ENCODE results near the gene KCNK17.

Gene KCNK17

DNA sequence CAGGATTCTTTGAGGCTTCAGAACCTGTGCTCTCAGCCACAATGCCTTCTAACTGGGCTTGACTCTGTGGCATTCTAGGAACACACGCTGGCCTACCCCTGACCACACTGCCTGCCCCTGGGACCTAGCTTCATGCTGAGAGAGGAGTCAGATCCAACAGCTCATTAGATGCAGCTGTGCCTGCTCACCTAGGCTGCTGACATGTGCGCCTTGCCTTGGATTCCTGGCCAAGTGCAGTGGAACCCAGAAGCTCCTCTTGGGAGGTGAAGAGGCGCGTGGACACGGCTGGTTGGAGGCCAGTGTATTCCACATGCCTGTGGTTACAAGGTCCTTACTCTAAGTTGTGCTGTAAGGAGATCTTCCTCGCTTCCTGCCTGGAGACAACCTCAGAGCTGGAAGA is 33.0 kb upstream of the KCNK17 start:
- Histone ChIP-seq H3K4me1 (ENCODE audit: control insufficient read depth in 1 of 2, insufficient read depth in 1 of 2, low read depth in 1 of 2, low read length in 1 of 2) (no peaks in the 10 kb centered on the region), H3K4me3 (ENCODE audit: low read depth in 1 of 2, low read length in 1 of 2) (no peak overlapping the region), H3K27ac (no peak overlapping the region), H3K27me3 (peaks cover 10% of the 10 kb centered on the region), H3K36me3 (no peaks in the 10 kb centered on the region), H3K9me3 (no peaks in the 10 kb centered on the region)
- TF ChIP-seq, protein P1, sequence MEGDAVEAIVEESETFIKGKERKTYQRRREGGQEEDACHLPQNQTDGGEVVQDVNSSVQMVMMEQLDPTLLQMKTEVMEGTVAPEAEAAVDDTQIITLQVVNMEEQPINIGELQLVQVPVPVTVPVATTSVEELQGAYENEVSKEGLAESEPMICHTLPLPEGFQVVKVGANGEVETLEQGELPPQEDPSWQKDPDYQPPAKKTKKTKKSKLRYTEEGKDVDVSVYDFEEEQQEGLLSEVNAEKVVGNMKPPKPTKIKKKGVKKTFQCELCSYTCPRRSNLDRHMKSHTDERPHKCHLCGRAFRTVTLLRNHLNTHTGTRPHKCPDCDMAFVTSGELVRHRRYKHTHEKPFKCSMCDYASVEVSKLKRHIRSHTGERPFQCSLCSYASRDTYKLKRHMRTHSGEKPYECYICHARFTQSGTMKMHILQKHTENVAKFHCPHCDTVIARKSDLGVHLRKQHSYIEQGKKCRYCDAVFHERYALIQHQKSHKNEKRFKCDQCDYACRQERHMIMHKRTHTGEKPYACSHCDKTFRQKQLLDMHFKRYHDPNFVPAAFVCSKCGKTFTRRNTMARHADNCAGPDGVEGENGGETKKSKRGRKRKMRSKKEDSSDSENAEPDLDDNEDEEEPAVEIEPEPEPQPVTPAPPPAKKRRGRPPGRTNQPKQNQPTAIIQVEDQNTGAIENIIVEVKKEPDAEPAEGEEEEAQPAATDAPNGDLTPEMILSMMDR (IDR thresholded peaks at IDR 0.05) = no peak

DNA sequence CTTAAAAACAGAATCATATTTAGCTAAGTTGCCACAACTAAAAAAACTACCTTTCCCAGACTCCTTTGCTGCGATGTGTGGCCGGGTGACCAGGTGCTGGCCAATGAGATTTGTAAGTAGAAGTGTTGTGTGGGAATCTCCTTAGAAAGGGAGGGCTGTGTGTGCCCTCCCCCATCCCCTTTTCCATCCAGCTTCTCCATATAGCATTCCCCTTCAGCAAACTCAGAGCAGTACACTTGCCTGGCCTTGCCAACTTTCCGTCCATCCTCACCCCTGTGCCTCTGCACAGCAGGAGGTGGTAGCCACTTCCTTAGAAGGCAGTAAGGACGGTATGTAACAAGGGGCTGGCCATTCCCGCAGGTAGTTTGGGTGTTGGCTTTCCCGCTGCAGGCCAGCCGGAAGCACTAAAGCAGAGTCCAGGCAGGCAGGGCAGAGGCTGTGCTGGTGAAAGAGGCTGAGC is 30.6 kb upstream of the KCNK17 start:
- H3K27me3 ChIP-seq = peaks cover 34% of the 10 kb centered on the region
- TF ChIP-seq, protein P1 (IDR thresholded peaks at IDR 0.05) = no peak
- H3K4me1 ChIP-seq (ENCODE audit: control insufficient read depth in 1 of 2, insufficient read depth in 1 of 2, low read depth in 1 of 2, low read length in 1 of 2) = no peaks in the 10 kb centered on the region
- H3K9me3 ChIP-seq = no peaks in the 10 kb centered on the region
- H3K27ac ChIP-seq = no peak overlapping the region
- H3K4me3 ChIP-seq (ENCODE audit: low read depth in 1 of 2, low read length in 1 of 2) = no peak overlapping the region
- no peaks in the 10 kb centered on the region for H3K36me3 ChIP-seq

DNA sequence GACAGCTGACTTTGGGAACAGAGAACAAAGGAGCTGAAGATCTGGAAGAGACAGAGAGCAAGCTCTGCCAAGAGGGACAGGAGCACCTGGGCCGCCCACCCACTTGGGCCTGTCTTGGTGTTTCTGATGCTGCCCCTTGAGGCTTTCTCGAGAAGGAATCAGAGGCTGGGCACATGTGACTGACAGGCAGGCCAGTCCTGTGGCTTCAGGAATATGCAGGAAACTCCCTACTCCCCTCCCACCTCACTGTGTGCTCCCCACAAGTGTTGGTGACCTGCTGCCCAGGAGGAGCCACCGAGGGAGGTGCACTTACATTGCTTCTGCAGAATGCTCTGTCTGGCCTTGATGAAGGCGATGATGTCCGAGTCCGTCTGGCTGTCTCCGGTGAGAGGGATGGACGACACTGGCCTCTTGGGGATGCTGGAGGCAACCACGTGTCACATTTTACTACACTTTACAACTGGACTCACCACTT is 29.2 kb upstream of the KCNK17 start:
- Histone ChIP-seq H3K4me3 (ENCODE audit: low read depth in 1 of 2, low read length in 1 of 2) (no peak overlapping the region), H3K27me3 (peaks cover 48% of the 10 kb centered on the region), H3K4me1 (ENCODE audit: control insufficient read depth in 1 of 2, insufficient read depth in 1 of 2, low read depth in 1 of 2, low read length in 1 of 2) (no peaks in the 10 kb centered on the region), H3K9me3 (no peaks in the 10 kb centered on the region), H3K27ac (no peak overlapping the region), H3K36me3 (no peaks in the 10 kb centered on the region)
- TF ChIP-seq, protein P1 (IDR thresholded peaks at IDR 0.05) = no peak

DNA sequence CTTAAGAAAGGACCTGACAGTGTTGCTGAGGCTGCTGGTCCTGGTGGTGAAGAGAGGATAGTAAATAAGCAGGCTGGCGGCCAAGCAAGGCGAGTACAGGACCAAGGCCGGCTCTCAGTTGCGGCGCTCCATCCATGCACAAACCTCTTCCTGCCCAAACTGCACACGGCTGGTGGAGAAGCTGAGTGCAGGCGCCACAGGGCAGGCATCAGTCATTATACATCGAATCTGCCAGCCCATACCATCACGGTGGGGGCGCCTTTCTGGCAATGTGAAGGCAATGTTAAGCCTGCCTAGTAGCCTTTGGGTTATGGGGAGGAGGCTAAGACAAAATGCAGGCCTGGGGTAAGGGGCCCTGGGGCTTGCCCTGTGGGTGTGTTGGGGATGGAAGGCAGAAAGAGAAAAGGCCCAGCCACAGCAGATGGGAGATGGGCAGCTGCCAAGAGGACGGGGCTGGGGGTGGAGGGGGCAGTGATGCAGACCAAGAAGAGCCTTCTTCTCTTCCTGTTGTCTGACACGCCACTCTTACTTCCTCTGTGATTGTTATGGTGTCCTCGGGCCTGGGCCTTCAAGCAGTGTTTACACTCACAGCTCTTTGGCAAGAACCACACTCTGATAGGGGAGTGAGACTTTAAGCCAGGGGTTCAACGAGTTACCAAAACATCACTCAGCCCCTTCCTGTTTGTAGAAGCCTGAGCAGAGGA is 28.6 kb upstream of the KCNK17 start:
- H3K4me1 ChIP-seq (ENCODE audit: control insufficient read depth in 1 of 2, insufficient read depth in 1 of 2, low read depth in 1 of 2, low read length in 1 of 2) = no peaks in the 10 kb centered on the region
- H3K4me3 ChIP-seq (ENCODE audit: low read depth in 1 of 2, low read length in 1 of 2) = no peak overlapping the region

DNA sequence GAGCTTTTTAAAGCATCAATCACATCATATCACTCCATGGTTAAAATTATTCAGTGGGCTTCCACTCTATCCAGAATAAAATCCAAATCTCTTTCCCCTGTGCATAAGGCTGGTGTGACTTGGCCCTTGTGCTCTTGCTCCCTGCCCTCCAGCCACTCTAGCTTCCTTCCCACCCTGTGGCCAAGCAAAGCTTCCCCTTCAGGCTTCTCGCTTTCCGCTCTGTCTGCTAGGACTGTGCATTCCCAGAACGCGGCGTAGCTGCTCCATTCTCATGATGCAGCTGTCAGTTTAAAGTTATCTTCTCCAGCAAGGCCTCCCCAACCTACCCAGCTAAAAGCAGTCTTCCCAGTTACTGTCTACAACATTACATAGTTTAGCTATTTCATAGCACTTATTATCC is 27.7 kb upstream of the KCNK17 start:
- H3K4me1 ChIP-seq (ENCODE audit: control insufficient read depth in 1 of 2, insufficient read depth in 1 of 2, low read depth in 1 of 2, low read length in 1 of 2) = no peaks in the 10 kb centered on the region
- peaks cover 61% of the 10 kb centered on the region for H3K27me3 ChIP-seq
- H3K27ac ChIP-seq = no peak overlapping the region
- H3K9me3 ChIP-seq = no peaks in the 10 kb centered on the region
- TF ChIP-seq, protein P1 (IDR thresholded peaks at IDR 0.05) = no peak
- no peaks in the 10 kb centered on the region for H3K36me3 ChIP-seq
- H3K4me3 ChIP-seq (ENCODE audit: low read depth in 1 of 2, low read length in 1 of 2) = no peak overlapping the region

More for the DNA sequence above, 28.6 kb upstream of the KCNK17 start:
- peaks cover 54% of the 10 kb centered on the region for H3K27me3 ChIP-seq
- no peaks in the 10 kb centered on the region for H3K36me3 ChIP-seq
- H3K9me3 ChIP-seq = no peaks in the 10 kb centered on the region
- TF ChIP-seq, protein P1 (IDR thresholded peaks at IDR 0.05) = no peak
- no peak overlapping the region for H3K27ac ChIP-seq
